Kidney epithelial cell (primary cell): Measurements from ENCODE around the gene SCUBE1. TPM values are rescaled to one million over a fixed set of nuclear protein-coding genes. Genes with fewer than 3 reads are reported as not detected.

Experiments
- DNase-seq: peaks from one replicate; pipeline ENCODE4 v3.0.0-alpha.2; 2010; ENCODE audit warnings: low read depth
- H3K27me3 ChIP-seq: 2 replicates; pipeline ENCODE4 v1.6.0; 2011; ENCODE audit warnings: low read length; ENCODE audit not compliant: control insufficient read depth, insufficient read depth
- H3K36me3 ChIP-seq: 2 replicates; pipeline ENCODE4 v1.5.1; 2011; ENCODE audit warnings: low read length; ENCODE audit not compliant: control insufficient read depth, insufficient read depth
- H3K4me3 ChIP-seq: 2 replicates; pipeline ENCODE4 v1.5.1; 2011; ENCODE audit warnings: low read depth, mild to moderate bottlenecking, control low read depth, low read length
- total RNA-seq: library from RNA; depleted of rRNA; stranded (reverse); fragments of >200 nt; gene quantifications from 2 replicates; pipeline ENCODE4 v1.2.3, GENCODE V29; 2015
- TF ChIP-seq, protein P1 (sequence below): IDR thresholded peaks from 2 replicates; pipeline ENCODE4 v1.5.1; 2011; ENCODE audit warnings: mild to moderate bottlenecking, moderate library complexity, low read length, control low read depth, inconsistent platforms; ENCODE audit not compliant: insufficient read depth, poor library complexity, severe bottlenecking

Gene SCUBE1
- total RNA-seq, 1 donor from 2014 or later: 0.04 TPM

DNA sequence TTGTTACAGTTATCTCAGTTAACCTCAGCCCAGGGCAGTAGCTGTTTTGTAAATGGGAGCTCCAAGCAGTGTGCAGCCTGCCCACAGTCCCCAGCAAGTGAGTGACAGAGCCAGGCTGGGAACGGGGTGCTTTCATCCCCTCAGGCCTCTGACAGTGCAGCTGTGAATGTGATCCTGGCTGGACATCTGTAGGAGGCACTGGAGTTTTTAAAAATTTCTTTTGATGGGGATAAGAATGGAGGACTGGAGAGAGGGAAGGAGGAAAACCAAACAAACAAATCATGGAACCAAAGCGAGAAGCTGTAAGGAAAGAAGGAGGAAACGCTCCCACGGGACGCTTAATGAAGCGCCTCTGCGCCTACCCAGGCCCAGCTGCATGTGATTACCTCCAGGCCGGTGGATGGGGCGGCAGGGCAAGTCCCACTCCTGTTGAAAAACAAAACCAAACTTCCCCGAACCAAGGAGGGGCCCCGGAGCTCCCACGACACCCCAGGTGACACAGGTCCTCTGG is 40.6 kb downstream of the SCUBE1 start:
- no peak for DNase-seq
- H3K36me3 ChIP-seq: no peaks in the 10 kb centered on the region
- peaks cover 24% of the 10 kb centered on the region for H3K27me3 ChIP-seq
- no peak overlapping the region for H3K4me3 ChIP-seq
- TF ChIP-seq, protein P1, sequence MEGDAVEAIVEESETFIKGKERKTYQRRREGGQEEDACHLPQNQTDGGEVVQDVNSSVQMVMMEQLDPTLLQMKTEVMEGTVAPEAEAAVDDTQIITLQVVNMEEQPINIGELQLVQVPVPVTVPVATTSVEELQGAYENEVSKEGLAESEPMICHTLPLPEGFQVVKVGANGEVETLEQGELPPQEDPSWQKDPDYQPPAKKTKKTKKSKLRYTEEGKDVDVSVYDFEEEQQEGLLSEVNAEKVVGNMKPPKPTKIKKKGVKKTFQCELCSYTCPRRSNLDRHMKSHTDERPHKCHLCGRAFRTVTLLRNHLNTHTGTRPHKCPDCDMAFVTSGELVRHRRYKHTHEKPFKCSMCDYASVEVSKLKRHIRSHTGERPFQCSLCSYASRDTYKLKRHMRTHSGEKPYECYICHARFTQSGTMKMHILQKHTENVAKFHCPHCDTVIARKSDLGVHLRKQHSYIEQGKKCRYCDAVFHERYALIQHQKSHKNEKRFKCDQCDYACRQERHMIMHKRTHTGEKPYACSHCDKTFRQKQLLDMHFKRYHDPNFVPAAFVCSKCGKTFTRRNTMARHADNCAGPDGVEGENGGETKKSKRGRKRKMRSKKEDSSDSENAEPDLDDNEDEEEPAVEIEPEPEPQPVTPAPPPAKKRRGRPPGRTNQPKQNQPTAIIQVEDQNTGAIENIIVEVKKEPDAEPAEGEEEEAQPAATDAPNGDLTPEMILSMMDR: no peak

DNA sequence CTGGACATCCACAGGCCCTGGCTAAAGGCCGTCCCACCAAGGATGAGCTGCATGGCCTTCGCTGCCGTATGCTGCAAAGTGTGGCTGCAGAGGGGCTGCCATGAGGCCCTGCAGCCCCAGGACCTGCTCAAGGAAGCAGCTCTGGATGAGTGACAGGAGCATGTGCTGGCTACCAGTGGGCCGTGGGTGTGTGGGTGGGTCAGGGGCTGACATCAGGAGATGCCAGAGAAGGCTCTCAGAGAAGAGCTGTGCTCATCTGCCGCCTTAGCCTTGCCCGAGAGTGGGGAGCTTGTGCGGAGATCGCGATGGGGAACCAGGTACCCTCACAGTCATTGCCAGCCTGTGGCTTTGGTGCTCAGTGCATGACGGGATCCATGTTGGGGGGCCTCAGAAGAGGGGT is 41.3 kb downstream of the SCUBE1 start:
- H3K27me3 ChIP-seq: peaks cover 27% of the 10 kb centered on the region
- DNase-seq: no peak
- TF ChIP-seq, protein P1: no peak
- H3K4me3 ChIP-seq: no peak overlapping the region
- H3K36me3 ChIP-seq: no peaks in the 10 kb centered on the region

DNA sequence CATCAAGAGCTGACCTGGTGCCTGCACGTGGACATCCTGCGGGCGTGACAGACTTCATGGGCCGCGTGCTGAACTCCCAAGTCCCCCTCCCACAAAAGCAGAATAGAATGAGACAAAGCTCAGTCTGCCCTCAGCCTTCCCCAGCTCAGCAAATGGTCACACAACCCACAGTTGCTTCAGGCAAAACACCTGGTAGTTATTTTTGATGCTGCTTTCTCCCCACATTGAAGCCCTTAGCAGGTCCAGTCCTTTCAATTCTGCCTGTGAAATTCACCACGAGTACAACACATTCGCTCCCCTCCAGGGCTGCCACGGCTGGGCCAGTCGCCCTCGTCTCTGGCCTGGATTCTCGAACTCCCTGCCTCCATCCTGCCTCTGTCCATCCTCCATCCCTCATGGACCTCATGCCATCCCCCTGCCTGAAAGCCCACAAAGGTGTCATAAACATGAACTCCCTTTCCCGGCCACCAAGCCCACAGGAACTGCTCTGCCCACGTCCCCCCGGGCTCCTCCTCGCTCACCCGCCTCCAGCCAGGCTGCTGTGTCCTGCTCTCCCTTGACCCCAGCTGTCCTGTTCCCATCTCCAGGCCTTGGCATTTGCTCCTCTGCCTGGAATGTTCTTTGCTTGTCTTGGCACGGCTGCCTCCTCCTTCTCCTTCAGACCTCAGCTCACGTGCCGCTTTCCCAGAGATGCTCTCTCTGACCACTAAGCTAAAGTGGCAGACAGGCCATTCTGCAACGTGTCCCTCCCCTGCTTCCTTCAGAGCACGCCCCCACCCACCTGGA is 42.1 kb downstream of the SCUBE1 start:
- TF ChIP-seq, protein P1: no peak
- DNase-seq: no peak
- Histone ChIP-seq H3K36me3 (no peaks in the 10 kb centered on the region), H3K4me3 (no peak overlapping the region), H3K27me3 (peaks cover 32% of the 10 kb centered on the region)

DNA sequence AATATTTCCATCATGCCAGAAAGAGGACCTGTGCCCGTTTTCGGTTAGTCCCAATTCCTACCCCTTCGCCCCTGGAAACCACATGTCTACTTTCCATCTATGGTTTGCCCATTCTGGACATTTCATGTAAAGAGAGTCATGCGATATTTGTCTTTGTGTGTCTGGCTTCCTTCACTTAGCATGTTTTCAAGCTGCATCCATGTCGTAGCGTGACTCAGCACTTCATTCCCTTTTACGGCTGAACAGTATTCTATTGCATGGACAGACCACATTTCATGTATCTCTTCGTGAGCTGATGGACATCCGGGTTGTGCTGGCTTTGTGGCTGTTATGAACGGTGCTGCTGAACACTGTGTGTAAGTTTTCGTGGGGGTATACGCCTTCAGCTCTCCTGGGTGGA is 43.4 kb downstream of the SCUBE1 start:
- Histone ChIP-seq H3K27me3 (peaks cover 33% of the 10 kb centered on the region), H3K36me3 (no peaks in the 10 kb centered on the region), H3K4me3 (no peak overlapping the region)
- TF ChIP-seq, protein P1: no peak
- no peak for DNase-seq

DNA sequence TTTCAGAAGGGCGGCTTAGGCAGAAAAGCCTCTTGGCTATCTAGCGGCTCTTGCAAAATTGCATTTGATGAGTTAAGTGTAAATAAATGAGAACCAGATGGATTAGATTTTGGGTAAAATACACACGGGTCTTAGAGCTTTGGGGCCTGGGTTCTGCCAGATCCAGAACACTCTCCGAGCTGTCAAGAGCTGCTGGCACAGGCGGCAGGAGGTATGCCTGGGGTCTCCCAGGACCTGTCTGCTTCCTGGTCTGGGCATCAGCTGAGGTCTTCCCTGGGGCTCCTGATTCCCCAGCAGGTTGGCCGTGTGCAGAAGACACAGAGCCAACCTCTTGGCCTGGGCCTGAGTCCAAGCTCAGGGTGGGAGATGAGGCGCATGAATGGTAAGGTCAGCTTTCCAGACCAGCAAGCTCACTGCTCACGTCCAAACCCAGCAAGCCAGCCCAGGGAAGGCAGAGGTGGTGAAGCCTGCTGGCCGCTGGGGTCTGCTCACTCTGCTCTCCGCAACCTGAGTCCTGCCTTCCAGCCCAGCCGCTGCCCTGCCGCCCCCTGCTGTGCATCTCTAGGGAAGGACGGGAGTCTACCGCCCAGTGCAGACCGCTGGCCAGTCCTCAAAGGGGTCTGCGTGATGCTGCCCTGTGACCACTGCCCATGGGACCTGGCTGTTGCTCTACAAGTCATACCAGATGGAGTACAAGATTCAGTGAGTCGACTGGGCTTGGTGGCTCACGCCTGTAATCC is 44.9 kb downstream of the SCUBE1 start:
- DNase-seq: no peak
- Histone ChIP-seq H3K36me3 (no peaks in the 10 kb centered on the region), H3K27me3 (peaks cover 37% of the 10 kb centered on the region), H3K4me3 (no peak overlapping the region)
- TF ChIP-seq, protein P1: no peak
